Amygdala (tissue), 56 donors: ENCODE results near the gene UBL3.
A peak's percentile ranks its signal among the peaks of the same experiment; 100 is the strongest.

Source experiments
- DNase-seq, 56 donors: peaks; one replicate each; lab custom pipeline; 2025; lab: John Stamatoyannopoulos, UW

UBL3 gene, protein sequence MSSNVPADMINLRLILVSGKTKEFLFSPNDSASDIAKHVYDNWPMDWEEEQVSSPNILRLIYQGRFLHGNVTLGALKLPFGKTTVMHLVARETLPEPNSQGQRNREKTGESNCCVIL

DNA sequence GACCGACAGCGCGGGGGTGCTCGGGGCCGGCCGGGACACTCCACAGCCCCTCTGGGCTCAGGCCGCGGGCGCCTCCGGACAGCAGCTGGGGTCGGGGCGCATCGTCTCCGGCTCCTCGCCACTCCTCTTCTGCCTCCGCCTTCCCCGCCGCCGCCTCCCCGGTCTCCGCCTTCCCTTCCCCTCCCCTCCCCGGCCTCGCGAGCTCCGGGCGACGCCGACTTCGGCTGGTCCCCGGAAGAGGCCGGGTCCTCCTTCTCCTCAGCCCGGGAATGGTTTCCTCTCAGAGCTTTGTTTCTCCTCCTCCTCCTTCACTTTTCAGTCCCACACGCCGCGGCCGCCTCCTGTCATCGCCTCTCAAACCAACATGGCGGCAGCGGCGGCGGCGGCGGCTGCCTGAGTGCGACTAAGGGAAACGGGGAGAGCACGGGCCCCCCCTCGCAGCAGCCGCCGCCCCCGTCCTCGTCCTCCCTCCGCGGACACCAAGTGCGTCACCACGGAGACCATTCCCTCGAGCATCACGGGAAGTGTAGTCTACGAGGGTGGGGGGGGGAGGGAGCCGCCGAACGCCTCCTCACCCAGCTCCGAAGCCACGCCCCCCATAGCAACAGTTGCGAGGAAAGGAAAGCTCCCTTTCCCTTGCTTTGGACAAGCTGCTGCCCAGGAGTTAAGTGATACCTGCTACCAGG lies at the start of gene UBL3:
Gene UBL3 (minus strand): TSS at position 405 of the 686 bp plus-strand sequence. CDS start 1,079 bp downstream, outside the sequence.
- DNase-seq = peak; percentile 75 to 99 (median 95)

DNA sequence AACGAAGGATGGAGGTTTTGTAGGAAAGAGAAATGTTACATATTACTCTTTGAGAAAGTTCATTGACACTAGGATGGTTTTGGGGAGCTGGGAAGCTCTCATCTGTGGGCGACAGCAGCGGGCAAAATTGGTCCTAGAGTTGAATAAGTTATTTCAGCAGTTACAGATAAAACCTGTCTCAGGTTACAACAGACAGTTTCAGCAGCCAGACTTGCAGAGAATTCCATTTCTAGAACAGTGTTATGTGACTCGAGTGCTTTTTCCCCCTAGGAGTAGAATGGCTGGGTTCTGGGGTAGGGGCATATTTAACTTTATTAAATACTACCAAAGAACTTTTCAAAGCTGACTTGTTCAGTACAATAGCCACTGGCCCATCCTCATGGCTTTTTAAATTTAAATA lies 46.7 kb upstream of the UBL3 start:
- no peak for DNase-seq

DNA sequence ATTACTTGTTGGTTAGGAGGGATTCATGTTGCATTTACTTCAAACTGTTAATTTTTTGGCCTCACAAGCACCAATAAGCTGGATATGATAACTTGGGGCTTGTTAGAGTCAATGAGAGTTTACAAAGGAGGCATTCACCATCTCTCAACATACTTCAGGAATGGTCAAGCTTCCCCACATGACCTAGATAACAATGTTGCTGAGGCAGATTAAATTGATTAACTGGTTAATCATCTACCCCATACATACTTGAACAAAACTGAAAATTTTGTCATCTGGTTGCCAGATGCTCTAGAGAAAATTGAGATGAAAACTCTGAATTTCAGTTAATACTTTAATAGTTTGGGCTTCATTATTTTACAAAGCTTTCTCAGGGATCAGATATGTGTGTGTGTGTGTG lies 43.0 kb upstream of the UBL3 start:
- DNase-seq = no peak

- DNase-seq = peak in 41 of 56 donors; percentile 6 to 79 (median 45)
Measured at GRCh38 chr13:29892151-29892550, 41.7 kb upstream of the UBL3 start.

- peak in 1 of 56 donors; percentile 29 for DNase-seq
Measured at GRCh38 chr13:29889111-29889510, 38.7 kb upstream of the UBL3 start.

GRCh38 chr13:29888306-29888705 lies 37.9 kb upstream of the UBL3 start:
- DNase-seq = no peak

GRCh38 chr13:29887686-29888085 lies 37.3 kb upstream of the UBL3 start:
- DNase-seq = no peak

DNA sequence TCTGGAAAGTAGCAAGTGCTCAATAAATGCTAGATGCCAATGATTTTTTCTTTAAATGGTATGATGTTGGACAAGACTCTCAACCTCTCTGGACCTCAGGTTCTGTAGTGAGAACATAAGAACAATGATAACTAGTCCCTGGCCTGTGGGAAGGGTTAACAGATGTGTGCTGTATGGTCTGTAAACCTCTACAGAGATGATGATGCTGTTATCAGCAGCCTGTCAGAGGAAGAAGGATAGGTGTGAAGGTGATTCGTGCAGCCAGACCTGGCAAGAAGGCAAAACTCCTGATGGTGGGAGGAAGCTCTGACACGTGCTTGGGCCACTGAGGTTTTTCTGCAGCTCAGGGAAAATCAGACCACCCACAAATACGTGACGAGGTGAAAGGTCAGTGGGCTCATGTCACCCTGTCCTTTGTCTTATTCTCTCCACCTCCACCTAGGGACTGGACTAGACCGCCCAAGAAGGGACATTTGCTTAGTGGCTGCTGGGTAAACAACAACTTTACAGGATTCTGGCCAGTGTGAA lies 36.7 kb upstream of the UBL3 start:
- DNase-seq = no peak

- no peak for DNase-seq
Measured at GRCh38 chr13:29886446-29886845, 36.0 kb upstream of the UBL3 start.

GRCh38 chr13:29885989-29886388 lies 35.6 kb upstream of the UBL3 start:
- DNase-seq = no peak

GRCh38 chr13:29884671-29885430 lies 34.4 kb upstream of the UBL3 start:
- peak in 22 of 56 donors; percentile 5 to 70 (median 24) for DNase-seq

DNA sequence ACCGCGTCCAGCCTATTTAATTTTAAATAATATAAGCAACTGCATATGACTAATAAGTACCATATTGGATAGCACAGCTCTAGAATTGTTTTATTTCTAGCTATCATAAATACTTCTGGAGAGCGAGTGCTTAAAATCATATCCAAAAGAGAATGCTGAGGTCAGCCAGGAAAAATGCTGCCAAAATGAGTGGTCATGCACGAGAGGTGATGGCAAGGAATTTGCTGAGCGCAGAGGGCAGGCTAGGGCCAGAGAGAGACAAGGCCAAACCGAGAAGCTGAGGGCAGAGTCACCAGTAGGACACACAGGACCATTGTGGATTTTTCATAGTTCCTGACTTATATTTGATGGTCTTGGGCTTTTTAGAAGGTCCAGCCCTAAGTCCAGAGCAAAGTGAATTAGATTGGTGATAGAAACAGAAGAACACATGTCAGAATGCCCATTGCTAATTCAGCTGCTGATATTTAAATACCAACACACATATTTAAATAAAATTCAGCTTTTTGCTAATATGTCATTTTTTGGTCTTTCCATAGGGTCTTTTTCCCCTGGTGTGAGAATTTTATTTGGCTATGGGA lies 33.6 kb upstream of the UBL3 start:
- no peak for DNase-seq

DNA sequence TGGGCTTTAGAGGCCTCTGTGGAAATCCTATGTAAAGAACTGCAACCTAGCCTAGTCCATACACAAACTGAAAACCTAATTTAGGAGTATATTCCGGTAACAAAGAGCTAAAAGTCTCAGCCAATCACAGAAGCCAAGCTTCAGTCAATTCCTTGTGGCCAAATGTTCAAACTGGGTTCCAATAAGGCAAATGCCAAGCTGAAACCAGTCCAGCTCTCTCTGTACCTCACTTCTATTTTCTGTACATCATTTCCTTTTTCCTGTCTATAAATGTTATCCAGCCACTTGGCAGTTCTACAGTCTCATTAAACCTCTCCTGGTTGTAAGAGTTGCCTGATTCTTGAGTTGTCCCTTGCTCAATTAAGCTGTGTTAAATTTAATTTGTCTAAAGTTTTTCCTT lies 31.7 kb upstream of the UBL3 start:
- no peak for DNase-seq

DNA sequence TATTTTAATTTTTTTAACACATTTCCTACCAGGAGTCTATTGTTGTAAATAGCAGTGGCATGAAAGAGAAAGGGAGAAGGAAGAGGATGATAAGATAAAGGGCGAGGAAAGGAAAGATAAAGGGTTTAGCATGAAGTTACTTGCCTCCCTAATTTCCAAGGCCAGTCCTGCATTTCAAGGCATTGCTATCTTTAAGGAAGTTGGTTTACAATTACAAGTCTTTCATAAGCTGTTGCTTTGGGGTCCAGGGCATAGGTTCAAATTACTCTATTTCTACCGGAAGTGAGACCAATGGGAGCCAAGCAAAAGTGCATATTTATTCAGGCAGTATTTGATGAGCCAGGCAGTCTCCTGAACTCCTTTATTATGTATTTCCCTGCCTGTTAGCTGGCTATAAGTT lies 27.7 kb upstream of the UBL3 start:
- no peak for DNase-seq

GRCh38 chr13:29877456-29878078 lies 27.1 kb upstream of the UBL3 start:
- no peak for DNase-seq

- DNase-seq = no peak
Measured at GRCh38 chr13:29875646-29876045, 25.2 kb upstream of the UBL3 start.

GRCh38 chr13:29868581-29868980 lies 18.2 kb upstream of the UBL3 start:
- DNase-seq = no peak

DNA sequence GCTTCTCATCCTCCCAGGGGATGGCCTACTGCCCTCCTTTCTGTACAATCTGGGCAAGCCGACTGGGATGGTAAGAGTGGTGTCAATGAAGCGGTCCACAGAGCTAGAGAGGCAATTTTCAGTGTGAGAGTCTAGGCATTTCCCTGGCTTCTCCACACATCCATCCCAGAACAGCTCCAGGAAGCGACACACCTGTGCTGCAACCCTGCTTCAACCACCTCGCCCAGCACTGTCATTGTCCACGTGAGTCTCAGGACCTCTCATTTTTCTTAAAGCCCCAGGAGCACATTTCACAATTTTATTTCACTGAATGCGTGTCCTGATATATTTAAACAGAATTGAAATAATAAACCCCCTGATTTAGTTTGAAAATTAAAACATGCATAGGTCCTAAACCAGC lies 15.5 kb upstream of the UBL3 start:
- DNase-seq = no peak

DNA sequence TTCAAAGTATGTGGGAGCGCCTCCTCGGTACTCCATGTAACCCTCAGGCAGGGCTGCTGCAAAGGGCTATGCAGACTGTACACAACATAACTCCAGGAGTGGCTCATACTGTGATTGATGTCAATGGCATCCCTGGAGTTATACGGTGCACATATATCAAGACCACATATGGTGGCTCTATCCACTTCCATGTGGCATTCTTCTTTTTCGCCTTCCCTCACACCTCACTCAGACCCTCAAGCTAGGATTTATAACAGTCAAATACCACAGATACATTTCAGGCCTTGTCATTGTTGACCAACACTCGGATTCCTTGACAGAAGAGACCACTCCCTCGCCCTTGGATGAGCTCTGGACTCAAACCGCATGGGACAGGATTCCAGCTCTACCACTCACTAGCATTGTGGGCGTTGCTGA lies 11.3 kb upstream of the UBL3 start:
- no peak for DNase-seq

DNA sequence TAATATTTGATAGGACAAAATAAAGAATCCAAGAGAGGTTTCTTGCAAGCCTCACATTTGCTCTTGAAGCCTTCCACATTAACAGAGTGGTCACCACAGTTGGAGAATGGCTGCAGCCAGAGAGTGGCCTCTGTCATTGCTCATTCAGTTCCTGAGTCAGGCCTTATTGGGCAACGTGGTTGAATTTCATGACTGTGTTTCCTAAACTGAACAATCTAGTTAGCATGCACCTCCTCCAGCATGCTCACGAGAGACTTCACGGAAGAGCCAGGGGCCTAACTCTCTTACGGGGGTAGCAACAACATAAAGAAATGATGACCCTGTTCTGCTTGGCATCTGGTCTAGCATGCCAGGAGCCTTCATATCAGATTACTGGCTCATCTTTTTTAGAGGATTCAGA lies 9.6 kb upstream of the UBL3 start:
- DNase-seq = no peak

DNA sequence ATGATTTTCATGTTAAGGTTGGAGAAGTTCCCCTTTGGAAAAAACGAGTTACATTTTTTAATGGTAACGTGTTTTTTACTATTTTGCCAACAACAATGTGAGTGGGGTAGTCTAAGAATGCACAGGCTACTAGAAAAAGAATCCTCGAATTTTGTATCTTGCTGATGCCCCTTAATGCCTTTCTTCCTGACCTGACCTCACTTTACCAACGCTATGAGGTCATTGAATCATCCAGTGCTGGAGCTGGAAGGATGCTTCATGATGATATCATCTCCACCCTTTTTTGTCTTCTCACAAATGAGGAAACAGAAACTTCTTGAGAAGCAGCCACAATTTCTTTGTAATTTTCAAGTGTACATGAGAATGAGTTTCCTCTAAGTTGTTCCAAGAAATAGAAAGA lies 8.2 kb upstream of the UBL3 start:
- no peak for DNase-seq
